Stimulated activated naive CD8-positive, alpha-beta T cell treated with anti-CD3 and anti-CD28 coated beads, Interleukin-15, amount 100 ng/mL, for 72 hours (primary cell): ENCODE data around the gene DEFB124.
"Not testable (repeated sequence)": the region's sequence is repeated elsewhere in the genome, so short reads cannot be mapped to it uniquely, and the experiment has no call there.

Experiments
- ATAC-seq: fragments of 150-1000 bp; cut with Tn5 transposase; 2 replicates; pipeline ENCODE4 v1.10.0; 2021; ENCODE audit warnings: mild to moderate bottlenecking, moderate library complexity
- DNase-seq, 2 donors: peaks; one replicate each; pipeline ENCODE4 v3.0.0; 2021 to 2022
- H3K27ac Mint-ChIP-seq, 2 donors: one replicate each; pipeline ENCODE4 v1.8.0; 2022; ENCODE audit warnings: mild to moderate bottlenecking in 2 of 2, mixed read lengths in 2 of 2, moderate library complexity in 2 of 2
- H3K27me3 Mint-ChIP-seq: one replicate; pipeline ENCODE4 v1.8.0; 2022; ENCODE audit warnings: mixed read lengths
- H3K4me1 Mint-ChIP-seq: one replicate; pipeline ENCODE4 v1.8.0; 2022; ENCODE audit warnings: mild to moderate bottlenecking, mixed read lengths
- H3K4me3 Mint-ChIP-seq, 2 donors: one replicate each; pipeline ENCODE4 v1.8.0; 2022; ENCODE audit warnings: mild to moderate bottlenecking in 2 of 2, mixed read lengths in 2 of 2, moderate library complexity in 1 of 2
- H3K9me3 Mint-ChIP-seq, 2 donors: one replicate each; pipeline ENCODE4 v1.8.0; 2022; ENCODE audit warnings: mixed read lengths in 2 of 2

Gene DEFB124

GRCh38 chr20:31472395-31473330, 2.3 kb downstream of the DEFB124 start:
- ATAC-seq (no peak), DNase-seq (no peak)
- Mint-ChIP-seq H3K9me3 (peaks cover 0 to 5% of the 10 kb centered on the region in 2 donors), H3K27ac (no peak overlapping the region), H3K4me1 (peaks cover 20% of the 10 kb centered on the region), H3K4me3 (no peak overlapping the region), H3K27me3 (peaks cover 58% of the 10 kb centered on the region)

DNA sequence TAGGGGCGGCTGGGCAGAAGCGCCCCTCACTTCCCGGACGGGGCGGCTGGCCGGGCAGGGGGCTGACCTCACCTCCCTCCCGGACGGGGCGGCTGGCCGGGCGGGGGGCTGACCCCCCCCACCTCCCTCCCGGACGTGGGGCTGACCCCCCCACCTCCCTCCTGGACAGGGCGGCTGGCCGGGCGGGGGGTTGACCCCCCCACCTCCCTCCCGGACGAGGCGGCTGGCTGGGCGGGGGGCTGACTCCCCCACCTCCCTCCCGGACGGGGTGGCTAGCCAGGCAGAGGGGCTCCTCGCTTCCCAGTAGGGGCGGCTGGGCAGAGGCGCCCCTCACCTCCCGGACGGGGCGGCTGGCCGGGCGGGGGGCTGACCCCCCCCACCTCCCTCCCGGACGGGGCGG, 4.0 kb downstream of the DEFB124 start:
- H3K9me3 Mint-ChIP-seq, H3K27ac Mint-ChIP-seq, H3K4me3 Mint-ChIP-seq, ATAC-seq, DNase-seq: not testable (repeated sequence)
- peaks cover 41% of the 10 kb centered on the region for H3K27me3 Mint-ChIP-seq
- H3K4me1 Mint-ChIP-seq = peaks cover 19% of the 10 kb centered on the region

GRCh38 chr20:31454361-31454760, 20.6 kb downstream of the DEFB124 start:
- no peak overlapping the region for H3K4me3 Mint-ChIP-seq
- H3K9me3 Mint-ChIP-seq = no peaks in the 10 kb centered on the region
- no peaks in the 10 kb centered on the region for H3K4me1 Mint-ChIP-seq
- ATAC-seq = no peak
- no peak for DNase-seq
- H3K27me3 Mint-ChIP-seq = peaks cover 14% of the 10 kb centered on the region
- no peak overlapping the region for H3K27ac Mint-ChIP-seq

DNA sequence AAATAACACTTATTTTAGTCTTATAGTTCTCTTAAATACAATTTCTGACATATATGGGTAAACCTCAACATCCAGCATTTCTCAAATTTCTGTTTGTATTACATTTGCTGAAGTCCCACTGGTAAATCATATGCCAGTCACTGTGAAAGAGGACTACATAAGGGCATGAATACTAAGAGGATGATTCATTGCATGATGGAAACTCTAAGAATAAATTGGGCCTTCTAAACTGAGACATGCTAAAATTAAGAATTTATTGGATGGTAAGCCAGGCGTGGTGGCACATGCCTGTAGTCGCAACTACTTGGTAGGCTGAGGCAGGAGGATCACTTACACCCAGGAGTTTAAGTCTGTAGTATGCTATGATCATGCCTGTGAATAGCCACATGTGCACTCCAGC, 22.4 kb downstream of the DEFB124 start:
- DNase-seq (no peak), ATAC-seq (no peak)
- Mint-ChIP-seq H3K4me1 (no peaks in the 10 kb centered on the region), H3K9me3 (no peaks in the 10 kb centered on the region), H3K27me3 (peaks cover 8% of the 10 kb centered on the region), H3K27ac (no peak overlapping the region), H3K4me3 (no peak overlapping the region)

GRCh38 chr20:31449511-31450414, 25.2 kb downstream of the DEFB124 start:
- H3K4me3 Mint-ChIP-seq = no peak overlapping the region
- no peaks in the 10 kb centered on the region for H3K9me3 Mint-ChIP-seq
- ATAC-seq (no peak), DNase-seq (no peak)
- H3K4me1 Mint-ChIP-seq = no peaks in the 10 kb centered on the region
- peaks cover 8% of the 10 kb centered on the region for H3K27me3 Mint-ChIP-seq
- H3K27ac Mint-ChIP-seq = no peak overlapping the region

DNA sequence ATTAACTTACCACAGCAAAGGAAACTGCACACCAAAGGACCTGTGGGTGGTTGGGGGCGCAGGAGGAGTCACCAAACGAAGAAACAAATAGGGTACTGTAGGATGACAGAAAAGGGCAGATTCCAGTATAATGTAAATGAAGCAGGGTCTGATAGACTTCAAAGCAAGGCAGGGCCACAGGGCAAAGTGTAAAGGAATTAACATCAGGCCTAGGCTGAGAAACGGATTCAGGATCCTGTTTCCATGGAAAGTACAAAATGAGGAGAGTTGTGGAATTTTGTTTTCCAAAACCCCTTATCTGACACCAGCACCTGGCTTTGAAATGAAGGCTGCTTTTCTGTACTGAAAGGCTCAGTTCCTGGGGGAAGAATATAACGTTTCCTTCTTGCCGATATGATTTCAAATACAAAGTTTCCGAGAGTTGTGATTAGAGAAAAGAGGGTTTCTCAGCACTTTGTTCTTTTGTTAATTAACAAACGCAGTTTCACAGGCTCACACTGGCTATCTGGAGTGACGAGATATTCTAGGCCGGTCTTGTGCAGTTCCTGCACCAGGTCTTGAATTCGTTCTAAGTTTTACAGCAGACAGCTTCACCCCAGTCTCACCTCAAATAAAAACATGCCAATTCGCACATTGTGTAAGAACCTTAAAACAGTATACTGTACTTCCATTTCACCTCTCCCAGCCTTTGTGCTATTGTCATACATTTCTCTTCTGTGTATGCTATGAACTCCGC, 28.7 kb downstream of the DEFB124 start:
- ATAC-seq (no peak), DNase-seq (no peak)
- H3K27ac Mint-ChIP-seq = no peak overlapping the region
- no peaks in the 10 kb centered on the region for H3K9me3 Mint-ChIP-seq
- no peaks in the 10 kb centered on the region for H3K4me1 Mint-ChIP-seq
- peaks cover 10% of the 10 kb centered on the region for H3K27me3 Mint-ChIP-seq
- H3K4me3 Mint-ChIP-seq = no peak overlapping the region

GRCh38 chr20:31440012-31440659, 34.8 kb downstream of the DEFB124 start, which contains the start of gene DEFB123:
Gene DEFB123, plus strand, starts transcription at chr20:31440632. Its CDS starts 67 bp downstream, at chr20:31440699.
- no peak within 1 kb of the TSS for H3K4me3 Mint-ChIP-seq
- H3K4me1 Mint-ChIP-seq = no peaks in the 10 kb centered on the region
- no peak for DNase-seq

DNA sequence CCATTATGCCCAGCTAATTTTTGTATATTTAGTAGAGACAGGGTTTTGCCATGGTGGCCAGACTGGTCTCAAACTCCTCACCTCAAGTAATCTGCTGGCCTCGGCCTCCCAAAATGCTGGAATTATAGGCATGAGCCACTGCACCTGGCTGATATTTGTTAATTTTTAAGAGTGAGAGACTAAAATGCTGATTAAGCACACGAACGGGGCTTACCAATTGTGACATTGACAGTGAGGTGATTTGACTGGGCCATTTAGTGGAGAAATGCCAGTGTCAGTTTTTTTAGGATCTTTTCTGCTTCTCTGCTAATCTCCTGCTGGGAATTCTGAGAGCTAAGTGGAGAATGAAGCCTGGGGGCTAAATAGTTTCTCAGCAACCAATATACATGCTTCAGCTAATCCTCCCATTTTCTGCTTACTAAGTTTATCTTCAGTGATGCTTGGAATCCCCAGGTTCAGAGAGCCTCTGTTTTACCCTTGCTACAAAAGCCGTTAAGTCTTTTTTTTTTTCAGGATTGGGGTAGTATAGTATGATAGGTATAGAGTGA, 44.3 kb downstream of the DEFB124 start:
- Mint-ChIP-seq H3K4me3 (no peak overlapping the region), H3K4me1 (no peaks in the 10 kb centered on the region), H3K9me3 (no peaks in the 10 kb centered on the region), H3K27ac (no peak overlapping the region), H3K27me3 (peaks cover 19% of the 10 kb centered on the region)
- no peak for DNase-seq
- no peak for ATAC-seq

More at GRCh38 chr20:31440012-31440659, 34.8 kb downstream of the DEFB124 start, which contains the start of gene DEFB123:
- no peak for ATAC-seq
- Mint-ChIP-seq H3K27me3 (peaks cover 19% of the 10 kb centered on the region), H3K9me3 (no peaks in the 10 kb centered on the region), H3K27ac (peak within 1 kb of the TSS in 1 of 2 donors; percentile 7)

DNA sequence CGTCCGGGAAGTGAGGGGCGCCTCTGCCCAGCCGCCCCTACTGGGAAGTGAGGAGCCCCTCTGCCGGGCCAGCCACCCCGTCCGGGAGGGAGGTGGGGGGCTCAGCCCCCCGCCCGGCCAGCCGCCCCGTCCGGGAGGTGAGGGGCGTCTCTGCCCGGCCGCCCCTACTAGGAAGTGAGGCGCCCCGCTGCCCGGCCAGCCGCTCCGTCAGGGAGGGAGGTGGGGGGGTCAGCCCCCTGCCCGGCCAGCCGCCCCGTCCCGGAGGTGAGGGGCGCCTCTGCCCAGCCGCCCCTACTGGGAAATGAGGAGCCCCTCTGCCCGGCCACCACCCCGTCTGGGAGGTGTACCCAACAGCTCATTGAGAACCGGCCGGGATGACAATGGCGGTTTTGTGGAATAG, 47.4 kb downstream of the DEFB124 start:
- DNase-seq, H3K9me3 Mint-ChIP-seq, H3K4me3 Mint-ChIP-seq, ATAC-seq, H3K27ac Mint-ChIP-seq, H3K4me1 Mint-ChIP-seq: not testable (repeated sequence)
- peaks cover 21% of the 10 kb centered on the region for H3K27me3 Mint-ChIP-seq

DNA sequence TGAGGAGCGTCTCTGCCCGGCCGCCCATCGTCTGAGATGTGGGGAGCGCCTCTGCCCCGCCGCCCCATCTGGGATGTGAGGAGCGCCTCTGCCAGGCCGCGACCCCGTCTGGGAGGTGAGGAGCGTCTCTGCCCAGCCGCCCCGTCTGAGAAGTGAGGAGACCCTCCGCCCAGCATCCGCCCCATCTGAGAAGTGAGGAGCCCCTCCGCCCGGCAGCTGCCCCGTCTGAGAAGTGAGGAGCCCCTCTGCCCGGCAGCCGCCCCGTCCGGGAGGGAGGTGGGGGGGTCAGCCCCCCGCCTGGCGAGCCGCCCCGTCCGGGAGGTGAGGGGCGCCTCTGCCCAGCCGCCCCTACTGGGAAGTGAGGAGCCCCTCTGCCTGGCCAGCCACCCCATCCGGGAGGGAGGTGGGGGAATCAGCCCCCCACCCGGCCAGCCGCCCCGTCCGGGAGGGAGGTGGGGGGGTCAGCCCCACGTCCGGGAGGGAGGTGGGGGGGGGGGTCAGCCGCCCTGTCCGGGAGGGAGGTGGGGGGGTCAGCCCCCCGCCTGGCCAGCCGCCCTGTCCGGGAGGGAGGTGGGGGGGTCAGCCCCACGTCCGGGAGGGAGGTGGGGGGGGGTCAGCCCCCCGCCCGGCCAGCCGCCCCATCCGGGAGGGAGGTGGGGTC, 47.9 kb downstream of the DEFB124 start:
- H3K4me3 Mint-ChIP-seq, DNase-seq, H3K9me3 Mint-ChIP-seq, H3K4me1 Mint-ChIP-seq, H3K27ac Mint-ChIP-seq: not testable (repeated sequence)
- ATAC-seq = peak; percentile 74
- H3K27me3 Mint-ChIP-seq = peaks cover 18% of the 10 kb centered on the region

- ATAC-seq = no peak
- H3K4me3 Mint-ChIP-seq = no peak overlapping the region
- H3K4me1 Mint-ChIP-seq = no peaks in the 10 kb centered on the region
- no peak overlapping the region for H3K27ac Mint-ChIP-seq
- no peak for DNase-seq
- peaks cover 18% of the 10 kb centered on the region for H3K27me3 Mint-ChIP-seq
- H3K9me3 Mint-ChIP-seq = no peaks in the 10 kb centered on the region
Measured at GRCh38 chr20:31425797-31426196, 49.1 kb downstream of the DEFB124 start.

DNA sequence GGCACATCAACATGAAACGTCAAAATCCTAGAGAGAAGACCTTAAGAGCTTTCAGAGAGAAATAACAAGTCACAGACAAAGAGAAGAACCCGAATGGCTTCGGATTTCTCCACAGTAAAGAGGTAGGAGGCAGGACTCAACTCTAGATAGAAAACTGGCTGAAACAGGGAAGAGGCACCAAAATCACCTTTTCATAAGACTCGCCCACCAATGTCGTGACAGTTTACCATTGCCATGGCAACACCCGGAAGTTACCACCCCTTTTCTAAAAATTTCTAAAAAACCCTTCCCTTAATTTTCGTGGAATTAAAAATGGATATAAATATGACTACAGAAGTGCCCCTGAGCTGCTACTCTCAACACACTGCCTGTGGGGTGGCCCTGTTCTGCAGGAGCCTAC, 56.6 kb downstream of the DEFB124 start:
- ATAC-seq = no peak
- Mint-ChIP-seq H3K9me3 (peaks cover 5 to 7% of the 10 kb centered on the region in 2 donors), H3K4me3 (no peak overlapping the region), H3K27me3 (peaks cover 25% of the 10 kb centered on the region), H3K27ac (no peak overlapping the region), H3K4me1 (no peaks in the 10 kb centered on the region)
- no peak for DNase-seq

- peaks cover 5 to 7% of the 10 kb centered on the region in 2 donors for H3K9me3 Mint-ChIP-seq
- no peak overlapping the region for H3K27ac Mint-ChIP-seq
- H3K4me3 Mint-ChIP-seq = no peak overlapping the region
- no peak for DNase-seq
- peaks cover 17% of the 10 kb centered on the region for H3K27me3 Mint-ChIP-seq
- no peak for ATAC-seq
- H3K4me1 Mint-ChIP-seq = no peaks in the 10 kb centered on the region
Measured at GRCh38 chr20:31415653-31416052, 59.3 kb downstream of the DEFB124 start.
